H9 (cell line): ENCODE data around the gene EPB41L4A. TPM values are rescaled to one million over a fixed set of nuclear protein-coding genes. Genes with fewer than 3 reads are reported as not detected.

Source experiments
- DNase-seq: peaks from one replicate; pipeline ENCODE4 v3.0.0-alpha.2; 2017
- H2AFZ ChIP-seq: one replicate; pipeline ENCODE4 v1.6.1; 2013; ENCODE audit warnings: mild to moderate bottlenecking, low read length, control low read depth, moderate library complexity
- H2AK5ac ChIP-seq: 2 replicates; pipeline ENCODE4 v1.6.1; 2013; ENCODE audit warnings: low read length, control low read depth, mixed read lengths; ENCODE audit not compliant: insufficient read length
- H2BK120ac ChIP-seq: one replicate; pipeline ENCODE4 v1.6.1; 2013; ENCODE audit warnings: low read depth, mild to moderate bottlenecking, low read length, control low read depth, inconsistent platforms; ENCODE audit not compliant: poor library complexity, severe bottlenecking
- H2BK12ac ChIP-seq: 2 replicates; pipeline ENCODE4 v1.6.1; 2013; ENCODE audit warnings: low read length, control low read depth, mixed read lengths, low read depth; ENCODE audit not compliant: insufficient read length
- H2BK15ac ChIP-seq: 2 replicates; pipeline ENCODE4 v1.6.1; 2013; ENCODE audit warnings: low read depth, low read length, control low read depth
- H2BK20ac ChIP-seq: one replicate; pipeline ENCODE4 v1.6.1; 2013; ENCODE audit warnings: low read depth, mild to moderate bottlenecking, low read length, control low read depth, inconsistent platforms; ENCODE audit not compliant: poor library complexity, severe bottlenecking
- H2BK5ac ChIP-seq: 2 replicates; pipeline ENCODE4 v1.6.1; 2013; ENCODE audit warnings: low read length, control low read depth, mixed read lengths; ENCODE audit not compliant: insufficient read length
- H3K14ac ChIP-seq: 2 replicates; pipeline ENCODE4 v1.6.1; 2013; ENCODE audit warnings: low read length, control low read depth; ENCODE audit not compliant: insufficient read depth
- H3K18ac ChIP-seq: 2 replicates; pipeline ENCODE4 v1.6.1; 2013; ENCODE audit warnings: low read depth, mild to moderate bottlenecking, mixed read lengths, low read length, control low read depth; ENCODE audit not compliant: insufficient read length
- H3K23ac ChIP-seq: 2 replicates; pipeline ENCODE4 v1.6.1; 2013; ENCODE audit warnings: low read length, control low read depth, mixed read lengths, low read depth; ENCODE audit not compliant: insufficient read length
- H3K23me2 ChIP-seq: 2 replicates; pipeline ENCODE4 v1.6.1; 2013; ENCODE audit warnings: low read depth, mild to moderate bottlenecking, mixed read lengths, low read length, control low read depth; ENCODE audit not compliant: insufficient read length, poor library complexity, severe bottlenecking
- H3K27ac ChIP-seq: 2 replicates; pipeline ENCODE4 v1.5.1; 2013; ENCODE audit warnings: low read length, control low read depth, mixed read lengths, low read depth; ENCODE audit not compliant: insufficient read length
- H3K27me3 ChIP-seq: 2 replicates; pipeline ENCODE4 v1.6.1; 2013; ENCODE audit warnings: low read length, control low read depth, inconsistent platforms; ENCODE audit not compliant: insufficient read depth
- H3K4ac ChIP-seq: 2 replicates; pipeline ENCODE4 v1.6.1; 2013; ENCODE audit warnings: low read depth, mild to moderate bottlenecking, control low read depth, inconsistent platforms, low read length, moderate library complexity
- H3K4me1 ChIP-seq: 2 replicates; pipeline ENCODE4 v1.6.1; 2013; ENCODE audit warnings: low read length, control low read depth, inconsistent platforms; ENCODE audit not compliant: insufficient read depth
- H3K4me2 ChIP-seq: 2 replicates; pipeline ENCODE4 v1.6.1; 2013; ENCODE audit warnings: low read length, control low read depth, mixed read lengths; ENCODE audit not compliant: insufficient read length, insufficient read depth
- H3K56ac ChIP-seq: 2 replicates; pipeline ENCODE4 v1.6.1; 2013; ENCODE audit warnings: low read depth, mild to moderate bottlenecking, mixed read lengths, low read length, control low read depth; ENCODE audit not compliant: insufficient read length
- H3K79me1 ChIP-seq: 2 replicates; pipeline ENCODE4 v1.6.1; 2013; ENCODE audit warnings: low read depth, mild to moderate bottlenecking, moderate library complexity, low read length, control low read depth, inconsistent platforms; ENCODE audit not compliant: insufficient read depth, poor library complexity, severe bottlenecking
- H3K79me2 ChIP-seq: 2 replicates; pipeline ENCODE4 v1.6.1; 2013; ENCODE audit warnings: low read length, control low read depth, inconsistent platforms; ENCODE audit not compliant: insufficient read depth
- H3K9ac ChIP-seq: 2 replicates; pipeline ENCODE4 v1.6.1; 2013; ENCODE audit warnings: low read length, control low read depth, mixed read lengths; ENCODE audit not compliant: insufficient read length; ENCODE audit errors: extremely low read depth
- H3K9me3 ChIP-seq: one replicate; pipeline ENCODE4 v1.6.1; 2013; ENCODE audit warnings: low read depth, low read length, inconsistent platforms; ENCODE audit not compliant: control insufficient read depth
- H3T11ph ChIP-seq: one replicate; pipeline ENCODE4 v1.6.1; 2013; ENCODE audit warnings: mild to moderate bottlenecking, low read length, control low read depth, inconsistent platforms
- H4K20me1 ChIP-seq: one replicate; pipeline ENCODE4 v1.6.1; 2013; ENCODE audit not compliant: control insufficient read depth, insufficient read length, insufficient read depth
- H4K5ac ChIP-seq: 2 replicates; pipeline ENCODE4 v1.6.1; 2013; ENCODE audit warnings: low read depth, mild to moderate bottlenecking, mixed read lengths, low read length, control low read depth; ENCODE audit not compliant: insufficient read length
- H4K8ac ChIP-seq: replicated peaks from 2 replicates; pipeline ENCODE4 v1.6.1; 2013; ENCODE audit warnings: low read length, control low read depth, mixed read lengths, low read depth; ENCODE audit not compliant: insufficient read length
- H4K91ac ChIP-seq: 2 replicates; pipeline ENCODE4 v1.6.1; 2013; ENCODE audit warnings: low read depth, mild to moderate bottlenecking, moderate library complexity, mixed read lengths, low read length, control low read depth; ENCODE audit not compliant: insufficient read length
- H3K27ac Mint-ChIP-seq, 3 experiments: 2 replicates in 2 of 3; 3 replicates in 1 of 3; pipeline ENCODE4 v1.8.0; 2020 to 2021; ENCODE audit warnings: mixed read lengths in 3 of 3, mild to moderate bottlenecking in 1 of 3, moderate library complexity in 1 of 3
- H3K27me3 Mint-ChIP-seq: 2 replicates; pipeline ENCODE4 v1.8.0; 2021; ENCODE audit warnings: low read depth, mild to moderate bottlenecking, moderate library complexity, mixed read lengths
- H3K36me3 Mint-ChIP-seq, 3 experiments: 2 replicates in 2 of 3; 3 replicates in 1 of 3; pipeline ENCODE4 v1.8.0; 2020 to 2021; ENCODE audit warnings: low read depth in 3 of 3, mixed read lengths in 3 of 3; ENCODE audit not compliant: insufficient read depth in 1 of 3
- H3K4me1 Mint-ChIP-seq, 2 experiments: 2 replicates each; pipeline ENCODE4 v1.8.0; 2020; ENCODE audit warnings: mixed read lengths in 2 of 2
- H3K4me3 Mint-ChIP-seq, 2 experiments: 2 replicates in 1 of 2; 3 replicates in 1 of 2; pipeline ENCODE4 v1.8.0; 2020 to 2021; ENCODE audit warnings: mild to moderate bottlenecking in 2 of 2, mixed read lengths in 2 of 2, moderate library complexity in 1 of 2
- H3K9me3 Mint-ChIP-seq, 2 experiments: 2 replicates in 1 of 2; 3 replicates in 1 of 2; pipeline ENCODE4 v1.8.0; 2020; ENCODE audit warnings: mild to moderate bottlenecking in 2 of 2, mixed read lengths in 2 of 2, moderate library complexity in 1 of 2
- CTCF ChIP-seq: fragments of 200-600 bp; sonication (generic); conservative IDR thresholded peaks from 3 replicates; pipeline ENCODE4 v1.8.0; 2021; ENCODE audit warnings: antibody characterized with exemption, mild to moderate bottlenecking
- WGBS: extraction: QIAGEN DNeasy Blood & Tissue Kit; methylation state at CpG from one replicate; pipeline ENCODE4 v1.1.7; 2013; ENCODE audit warnings: missing lambda C conversion rate, low lambda C conversion rate, mixed read lengths; ENCODE audit not compliant: insufficient read length; ENCODE audit errors: extremely low coverage; 5-methylcytosine and 5-hydroxymethylcytosine counted together
- total RNA-seq: library from RNA; stranded (reverse); gene quantifications from 2 replicates; pipeline ENCODE4 v1.2.1, GENCODE V29; 2021

EPB41L4A gene
- total RNA-seq, 1 experiment from 2014 or later, result 4.9 TPM

GRCh38 chr5:112412346-112412745 is 6.7 kb downstream of the EPB41L4A start:
- Histone ChIP-seq H3K9ac (no peak overlapping the region), H4K91ac (no peak overlapping the region), H2BK12ac (no peak overlapping the region), H3K27me3 (no peaks in the 10 kb centered on the region; the same call in 1 of the 2 replicates), H3K4me1 (peaks cover 3% of the 10 kb centered on the region; the same call in 1 of the 2 replicates), H3K79me2 (no peaks in the 10 kb centered on the region), H4K5ac (no peak overlapping the region), H2AFZ (no peak overlapping the region), H3K18ac (no peak overlapping the region), H3K4me2 (no peak overlapping the region), H3K14ac (no peak overlapping the region), H3K23me2 (no peaks in the 10 kb centered on the region), H2BK120ac (no peak overlapping the region), H3T11ph (no peak overlapping the region), H2BK15ac (no peak overlapping the region), H2AK5ac (no peak overlapping the region), H3K4ac (no peak overlapping the region), H3K79me1 (no peaks in the 10 kb centered on the region), H2BK5ac (no peak overlapping the region), H3K56ac (no peak overlapping the region), H2BK20ac (no peak overlapping the region), H4K8ac (no peak overlapping the region), H3K27ac (no peak overlapping the region), H3K9me3 (no peaks in the 10 kb centered on the region), H3K23ac (no peak overlapping the region), H4K20me1 (no peaks in the 10 kb centered on the region)
- Mint-ChIP-seq H3K36me3 (no peaks in the 10 kb centered on the region; a peak in 1 of 7 replicates), H3K4me1 (peaks cover 14 to 17% of the 10 kb centered on the region in 2 experiments), H3K27ac (no peak overlapping the region), H3K4me3 (no peak overlapping the region), H3K27me3 (peaks cover 8% of the 10 kb centered on the region), H3K9me3 (no peaks in the 10 kb centered on the region)
- no CpG with 5 or more reads among the region's 3 CpGs for WGBS
- TF ChIP-seq CTCF, result no peak
- DNase-seq, result no peak
